ENCODE results near the gene SUN1. TPM values are rescaled to one million over a fixed set of nuclear protein-coding genes. Genes with fewer than 3 reads are reported as not detected.

SUN1 gene
- total RNA-seq, 1 donor from 2014 or later: 127 TPM

- intact Hi-C loops (cut with DNase I): no loop called here
- DNase-seq: no peak
Measured at GRCh38 chr7:886626-887487, 54.6 kb downstream of the SUN1 start.

GRCh38 chr7:887488-887820 is 55.2 kb downstream of the SUN1 start:
- intact Hi-C loops (cut with DNase I): no loop called here
- DNase-seq (no peak), ATAC-seq (no peak)
- no peaks in the 10 kb centered on the region for H3K9me3 ChIP-seq
- peaks cover 3% of the 10 kb centered on the region for H3K4me1 ChIP-seq
- TF ChIP-seq CTCF (IDR thresholded peaks at IDR 0.05): no peak
- no peak overlapping the region for H3K4me3 ChIP-seq
- H3K27ac ChIP-seq: no peak overlapping the region
- no peaks in the 10 kb centered on the region for H3K27me3 ChIP-seq
- peaks cover 49% of the 10 kb centered on the region for H3K36me3 ChIP-seq

More at GRCh38 chr7:886626-887487, 54.6 kb downstream of the SUN1 start:
- TF ChIP-seq CTCF (IDR thresholded peaks at IDR 0.05): no peak
- Histone ChIP-seq H3K4me3 (no peak overlapping the region), H3K36me3 (peaks cover 43% of the 10 kb centered on the region), H3K27ac (no peak overlapping the region), H3K27me3 (no peaks in the 10 kb centered on the region), H3K4me1 (peaks cover 3% of the 10 kb centered on the region), H3K9me3 (no peaks in the 10 kb centered on the region)
- ATAC-seq: no peak

- ATAC-seq (no peak), DNase-seq (no peak)
- TF ChIP-seq CTCF (IDR thresholded peaks at IDR 0.05): no peak
- H3K36me3 ChIP-seq: peaks cover 49% of the 10 kb centered on the region
- no peaks in the 10 kb centered on the region for H3K27me3 ChIP-seq
- no peaks in the 10 kb centered on the region for H3K9me3 ChIP-seq
- H3K27ac ChIP-seq: no peak overlapping the region
- no peak overlapping the region for H3K4me3 ChIP-seq
- H3K4me1 ChIP-seq: no peaks in the 10 kb centered on the region
- intact Hi-C loops (cut with DNase I): no loop called here
Measured at GRCh38 chr7:888081-889024, 56.1 kb downstream of the SUN1 start.

- H3K4me3 ChIP-seq: no peak overlapping the region
- no peaks in the 10 kb centered on the region for H3K9me3 ChIP-seq
- no peak overlapping the region for H3K27ac ChIP-seq
- ATAC-seq (no peak), DNase-seq (no peak)
- intact Hi-C loops (cut with DNase I): no loop called here
- peaks cover 54% of the 10 kb centered on the region for H3K36me3 ChIP-seq
- no peak for TF ChIP-seq CTCF (IDR thresholded peaks at IDR 0.05)
- H3K4me1 ChIP-seq: no peaks in the 10 kb centered on the region
- no peaks in the 10 kb centered on the region for H3K27me3 ChIP-seq
Measured at GRCh38 chr7:889025-889390, 56.7 kb downstream of the SUN1 start.

GRCh38 chr7:889391-889790 is 57.1 kb downstream of the SUN1 start:
- H3K27ac ChIP-seq: no peak overlapping the region
- intact Hi-C loops (cut with DNase I): no loop called here
- H3K36me3 ChIP-seq: peaks cover 58% of the 10 kb centered on the region
- no peaks in the 10 kb centered on the region for H3K27me3 ChIP-seq
- no peaks in the 10 kb centered on the region for H3K4me1 ChIP-seq
- H3K4me3 ChIP-seq: no peak overlapping the region
- no peak for TF ChIP-seq CTCF (IDR thresholded peaks at IDR 0.05)
- DNase-seq (no peak), ATAC-seq (no peak)
- H3K9me3 ChIP-seq: no peaks in the 10 kb centered on the region

Data from upper lobe of right lung (tissue), 1 donor.